ENCODE measurements around the gene PTMS.

PTMS gene

DNA sequence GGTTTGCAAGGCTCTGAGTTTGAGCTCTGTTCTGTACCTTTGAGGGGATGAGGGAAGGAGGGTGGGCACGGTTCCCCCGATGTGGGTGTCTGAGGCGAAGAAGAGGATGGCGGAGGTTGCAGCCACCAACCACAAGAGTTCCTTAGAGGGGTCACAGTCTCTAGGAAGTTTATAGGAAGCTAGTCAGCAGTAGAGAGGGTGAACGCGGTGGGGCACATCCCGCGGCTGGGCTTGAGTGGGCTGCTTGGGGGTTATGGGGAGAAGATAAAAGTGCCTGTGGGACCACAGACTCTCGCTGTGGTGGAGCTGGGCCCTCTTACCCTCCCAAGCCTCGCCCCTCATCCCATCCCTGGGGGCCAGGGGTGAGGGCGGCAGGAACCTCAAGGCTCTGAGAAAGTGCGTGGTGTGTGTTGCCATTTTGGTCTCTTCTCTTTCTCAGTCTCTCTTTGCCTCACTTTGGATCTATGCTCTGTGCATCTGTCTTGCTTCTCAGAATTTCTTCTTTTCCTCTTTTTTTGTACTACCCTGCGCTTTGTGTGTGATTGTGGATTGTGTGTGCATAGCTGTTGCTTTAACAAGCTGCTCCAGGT, 25.9 kb downstream of the PTMS start:
- DNase-seq, result peak; percentile 45

DNA sequence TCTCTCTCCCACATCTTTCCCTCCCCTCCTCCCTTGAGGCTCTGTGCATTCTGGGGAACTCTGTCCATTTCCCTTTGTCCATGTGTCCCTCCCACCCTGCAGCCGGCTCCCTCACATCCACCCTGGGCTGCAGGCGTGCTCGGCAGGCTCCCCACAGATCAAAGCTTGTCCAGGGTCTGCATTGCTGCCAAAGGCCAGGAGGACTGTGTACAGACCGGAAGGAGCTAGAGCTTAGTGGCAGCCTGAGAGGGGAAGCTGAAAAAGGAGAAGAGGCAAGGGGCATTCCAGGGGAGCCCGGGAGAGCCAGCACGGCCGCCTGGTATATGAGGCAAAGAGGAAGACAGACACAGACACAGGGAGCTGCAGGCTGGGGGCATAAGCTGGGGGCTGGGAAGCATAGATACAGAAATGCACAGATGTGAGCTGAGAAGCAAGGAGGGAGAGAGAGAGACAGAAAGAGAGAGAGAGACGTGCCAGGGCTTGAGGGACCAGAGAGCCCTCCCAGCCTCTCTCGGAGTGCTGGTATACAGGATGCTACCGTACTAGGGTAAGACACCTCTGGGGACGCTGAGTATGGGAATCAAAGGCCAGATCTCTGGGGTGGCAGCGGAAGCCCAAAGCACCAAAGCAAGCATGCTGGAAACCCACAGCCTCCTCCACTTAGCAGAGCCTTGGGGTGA, 26.5 kb downstream of the PTMS start:
- peak; percentile 27 for DNase-seq

- no peak for DNase-seq
Measured at GRCh38 chr12:6795088-6795487, 28.9 kb downstream of the PTMS start.

- DNase-seq, result no peak
Measured at GRCh38 chr12:6796576-6796975, 30.4 kb downstream of the PTMS start.

- no peak for DNase-seq
Measured at GRCh38 chr12:6799147-6799546, 33.0 kb downstream of the PTMS start.

DNA sequence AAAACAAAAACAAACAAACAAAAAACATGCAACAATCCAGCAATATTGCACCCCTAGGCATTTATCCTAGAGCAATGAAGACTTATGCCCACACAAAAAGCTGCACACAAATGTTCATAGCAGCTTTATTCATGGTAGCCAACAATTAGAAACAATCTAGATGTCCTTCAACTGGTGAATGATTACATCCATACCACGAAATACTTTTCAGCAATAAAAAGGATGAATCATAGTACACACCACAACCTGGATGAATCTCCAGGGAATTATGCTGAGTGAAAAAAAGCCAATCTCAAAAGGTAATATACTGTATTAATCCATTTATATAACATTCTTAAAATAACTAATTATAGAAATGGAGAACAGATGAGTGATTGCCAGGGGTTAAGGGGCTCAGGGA, 41.0 kb downstream of the PTMS start:
- no peak for DNase-seq

- no peak for DNase-seq
Measured at GRCh38 chr12:6809056-6809455, 42.9 kb downstream of the PTMS start.

GRCh38 chr12:6810758-6811157, 44.6 kb downstream of the PTMS start:
- DNase-seq, result no peak

DNA sequence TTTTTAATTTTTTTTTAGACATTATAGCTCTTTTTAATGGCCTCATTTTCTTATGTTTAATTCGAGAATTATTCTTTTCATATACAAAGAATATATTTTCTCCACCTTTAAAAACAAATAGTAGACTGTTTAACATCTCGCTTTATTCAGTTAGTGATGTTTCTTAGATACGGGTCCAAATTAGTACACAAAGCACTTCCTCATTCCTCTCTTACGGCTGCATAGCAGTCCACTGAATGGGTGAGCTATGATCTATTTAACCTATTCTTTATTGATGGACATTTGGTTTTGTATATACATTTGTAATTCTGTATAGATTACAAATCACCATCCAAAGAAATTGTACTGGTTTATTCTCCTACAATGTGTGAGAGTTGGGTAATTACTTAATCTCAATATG, 47.2 kb downstream of the PTMS start:
- DNase-seq, result no peak

DNA sequence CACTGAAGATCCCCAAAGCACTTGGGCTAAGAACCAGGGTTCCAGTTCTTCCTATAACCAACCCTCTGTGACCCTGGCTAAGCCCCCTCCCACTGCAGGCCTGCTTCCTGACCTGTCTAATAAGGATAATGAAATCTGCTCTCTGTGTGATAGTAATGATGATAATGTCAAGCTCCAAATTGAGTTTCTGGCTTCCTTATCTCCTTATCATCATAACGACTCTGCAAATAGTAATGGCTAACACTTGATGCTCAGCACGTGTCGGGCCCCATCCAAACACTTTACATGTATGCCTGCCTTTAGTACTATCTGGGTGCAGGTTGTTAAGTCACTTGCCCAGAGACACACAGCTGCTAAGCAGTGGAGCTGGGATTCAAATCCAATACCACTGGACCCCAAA, 50.4 kb downstream of the PTMS start:
- no peak for DNase-seq

DNA sequence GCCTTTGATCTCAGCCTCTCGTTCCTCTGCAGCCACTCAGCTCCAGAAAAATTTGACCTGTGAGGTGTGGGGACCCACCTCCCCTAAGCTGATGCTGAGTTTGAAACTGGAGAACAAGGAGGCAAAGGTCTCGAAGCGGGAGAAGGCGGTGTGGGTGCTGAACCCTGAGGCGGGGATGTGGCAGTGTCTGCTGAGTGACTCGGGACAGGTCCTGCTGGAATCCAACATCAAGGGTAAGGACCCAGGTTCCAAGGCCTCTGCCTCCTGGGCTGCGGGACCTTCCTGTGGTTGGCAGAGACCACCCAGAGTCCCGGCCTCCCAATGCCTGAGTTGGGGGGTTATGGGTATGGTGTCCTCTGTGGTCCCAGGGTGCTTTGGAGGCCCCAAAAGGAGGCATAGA, 50.9 kb downstream of the PTMS start:
- no peak for DNase-seq

- no peak for DNase-seq
Measured at GRCh38 chr12:6817662-6818157, 51.5 kb downstream of the PTMS start.

DNA sequence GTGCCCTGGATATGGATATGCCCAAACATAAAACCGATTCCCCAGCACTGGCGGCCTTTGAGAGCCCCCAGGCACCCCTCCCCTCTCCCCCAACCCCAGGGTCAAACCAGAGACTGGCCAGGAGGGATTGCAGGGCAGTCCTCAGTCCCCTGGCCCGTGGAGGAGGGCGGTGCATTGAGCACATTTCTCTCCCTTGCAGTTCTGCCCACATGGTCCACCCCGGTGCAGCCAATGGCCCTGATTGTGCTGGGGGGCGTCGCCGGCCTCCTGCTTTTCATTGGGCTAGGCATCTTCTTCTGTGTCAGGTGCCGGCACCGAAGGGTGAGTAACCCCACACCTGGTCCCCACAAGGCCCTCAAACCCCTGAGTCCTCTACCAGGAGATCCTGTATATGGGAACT, 52.1 kb downstream of the PTMS start:
- no peak for DNase-seq

DNA sequence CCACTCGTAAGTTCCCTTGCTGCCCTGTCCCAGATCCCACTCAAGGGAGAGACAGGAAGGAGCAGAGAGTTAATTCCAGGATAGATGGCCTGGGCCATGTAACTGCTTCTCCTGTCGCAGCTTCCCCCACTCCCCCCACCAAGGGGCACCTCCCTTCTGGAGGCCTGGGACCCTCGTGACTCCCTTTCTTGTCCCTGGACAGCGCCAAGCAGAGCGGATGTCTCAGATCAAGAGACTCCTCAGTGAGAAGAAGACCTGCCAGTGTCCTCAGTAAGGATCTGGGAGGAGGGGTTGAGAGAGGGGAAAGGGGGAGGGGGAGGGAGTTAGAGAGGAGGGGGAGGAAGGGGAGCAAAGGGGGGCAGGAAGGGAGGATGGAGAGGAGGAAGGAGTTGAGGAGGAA, 52.5 kb downstream of the PTMS start:
- no peak for DNase-seq

GRCh38 chr12:6819106-6820030, 53.2 kb downstream of the PTMS start:
- DNase-seq, result no peak

GRCh38 chr12:6820166-6820565, 54.0 kb downstream of the PTMS start:
- no peak for DNase-seq

Measured in activated naive CD4-positive, alpha-beta T cell treated with Interleukin-2 at 50 U/mL for 16 hours (primary cell).